IMR-90 (cell line): ENCODE data around the gene CALR. TPM values are rescaled to one million over a fixed set of nuclear protein-coding genes. Genes with fewer than 3 reads are reported as not detected.
"Not testable (repeated sequence)": the region's sequence is repeated elsewhere in the genome, so short reads cannot be mapped to it uniquely, and the experiment has no call there.

Experiments used
- ATAC-seq: fragments of 200-7000 bp; cut with Tn5 transposase; 2 replicates; pipeline ENCODE4 v1.9.1; 2020; ENCODE audit warnings: low read depth, mild to moderate bottlenecking, moderate library complexity
- BruUV-seq: library from RNA; stranded (reverse); fragments of 400-500 nt; replicated peaks from 2 replicates; lab custom pipeline; 2021; lab: Mats Ljungman, UMichigan
- CTCF ChIA-PET: fragments of 300-600 bp; formaldehyde crosslinking; extraction: SDS; loops from one replicate; lab custom pipeline; 2021; ENCODE audit warnings: antibody characterized with exemption; lab: Yijun Ruan, JAX
- POLR2A ChIA-PET: fragments of 300-600 bp; sonication (Branson Sonifier 250); formaldehyde crosslinking; loops from one replicate; lab custom pipeline; 2022; ENCODE audit warnings: antibody characterized with exemption; ENCODE audit not compliant: unreplicated experiment; lab: Charles Lee
- DNase-seq: peaks from one replicate; pipeline ENCODE4 v3.0.0; 2013
- H2AFZ ChIP-seq: replicated peaks from 2 replicates; pipeline ENCODE3; 2013; ENCODE audit warnings: low read length, mild to moderate bottlenecking; ENCODE audit not compliant: poor library complexity
- H2AK5ac ChIP-seq: 2 replicates; pipeline ENCODE4 v1.6.1; 2013; ENCODE audit warnings: low read depth, low read length, inconsistent platforms
- H2AK9ac ChIP-seq: replicated peaks from 2 replicates; pipeline ENCODE3; 2013; ENCODE audit warnings: mild to moderate bottlenecking, low read depth, low read length, moderate library complexity; ENCODE audit not compliant: poor library complexity
- H2BK120ac ChIP-seq: 2 replicates; pipeline ENCODE4 v1.6.1; 2013; ENCODE audit warnings: low read depth, low read length, inconsistent platforms
- H2BK15ac ChIP-seq: 3 replicates; pipeline ENCODE4 v1.6.1; 2013; ENCODE audit warnings: low read depth, low read length, inconsistent platforms
- H2BK20ac ChIP-seq: 2 replicates; pipeline ENCODE4 v1.6.1; 2013; ENCODE audit warnings: low read depth, mild to moderate bottlenecking, inconsistent platforms, low read length, moderate library complexity
- H2BK5ac ChIP-seq: 2 replicates; pipeline ENCODE4 v1.6.1; 2013; ENCODE audit warnings: mild to moderate bottlenecking, low read depth, low read length, inconsistent platforms; ENCODE audit not compliant: poor library complexity, severe bottlenecking
- H3K14ac ChIP-seq: replicated peaks from 2 replicates; pipeline ENCODE4 v1.6.1; 2013; ENCODE audit warnings: low read depth, low read length, inconsistent platforms
- H3K18ac ChIP-seq: 2 replicates; pipeline ENCODE4 v1.6.1; 2013; ENCODE audit warnings: low read depth, low read length, control low read depth
- H3K23ac ChIP-seq: 2 replicates; pipeline ENCODE4 v1.6.1; 2013; ENCODE audit warnings: low read depth, low read length, inconsistent platforms
- H3K27ac ChIP-seq: 2 replicates; pipeline ENCODE4 v1.5.1; 2013; ENCODE audit warnings: mild to moderate bottlenecking, control low read depth, low read length; ENCODE audit not compliant: insufficient read depth
- H3K27me3 ChIP-seq: 2 replicates; pipeline ENCODE4 v1.6.1; 2013; ENCODE audit warnings: low read length; ENCODE audit not compliant: control insufficient read depth, insufficient read depth
- H3K36me3 ChIP-seq: 2 replicates; pipeline ENCODE4 v1.6.1; 2013; ENCODE audit warnings: low read length, mixed read lengths; ENCODE audit not compliant: control insufficient read depth, insufficient read depth
- H3K4ac ChIP-seq: 2 replicates; pipeline ENCODE4 v1.6.1; 2013; ENCODE audit warnings: low read depth, low read length, inconsistent platforms
- H3K4me1 ChIP-seq: 2 replicates; pipeline ENCODE4 v1.6.1; 2013; ENCODE audit warnings: low read length, mixed read lengths; ENCODE audit not compliant: control insufficient read depth, insufficient read depth
- H3K4me2 ChIP-seq: 2 replicates; pipeline ENCODE4 v1.6.1; 2013; ENCODE audit warnings: low read depth, mild to moderate bottlenecking, control low read depth, low read length, moderate library complexity
- H3K4me3 ChIP-seq: 2 replicates; pipeline ENCODE4 v1.5.1; 2013; ENCODE audit warnings: low read depth, mild to moderate bottlenecking, control low read depth, low read length, moderate library complexity; ENCODE audit not compliant: insufficient read depth
- H3K56ac ChIP-seq: 2 replicates; pipeline ENCODE4 v1.6.1; 2013; ENCODE audit warnings: low read length, inconsistent platforms; ENCODE audit not compliant: insufficient read depth; ENCODE audit errors: extremely low read depth
- H3K79me1 ChIP-seq, 2 experiments: 2 replicates each; pipeline ENCODE4 v1.6.1; 2013; ENCODE audit warnings: low read length in 2 of 2, inconsistent platforms in 1 of 2, low read depth in 1 of 2
- H3K9ac ChIP-seq: 2 replicates; pipeline ENCODE4 v1.6.1; 2013; ENCODE audit warnings: low read depth, low read length, control low read depth
- H3K9me1 ChIP-seq: 2 replicates; pipeline ENCODE4 v1.6.1; 2013; ENCODE audit warnings: low read length, inconsistent platforms; ENCODE audit not compliant: insufficient read depth
- H3K9me3 ChIP-seq: 2 replicates; pipeline ENCODE4 v1.6.1; 2013; ENCODE audit warnings: low read length; ENCODE audit not compliant: control insufficient read depth, insufficient read depth
- H4K20me1 ChIP-seq: 2 replicates; pipeline ENCODE4 v1.6.1; 2013; ENCODE audit warnings: low read length, inconsistent platforms; ENCODE audit not compliant: insufficient read depth
- H4K5ac ChIP-seq: 2 replicates; pipeline ENCODE4 v1.6.1; 2013; ENCODE audit warnings: mild to moderate bottlenecking, low read depth, low read length, control low read depth
- H4K8ac ChIP-seq, 2 experiments: 2 replicates each; pipeline ENCODE4 v1.6.1; 2013; ENCODE audit warnings: low read depth in 2 of 2, low read length in 2 of 2, control low read depth in 1 of 2, inconsistent platforms in 1 of 2
- H4K91ac ChIP-seq: 2 replicates; pipeline ENCODE4 v1.6.1; 2013; ENCODE audit warnings: low read depth, low read length, inconsistent platforms; ENCODE audit not compliant: insufficient read depth
- WGBS, 2 experiments: methylation state at CpG; one replicate each; pipeline versions ENCODE4 v1.1.5 to v1.1.7; 2013; ENCODE audit warnings: missing lambda C conversion rate in 2 of 2; ENCODE audit not compliant: insufficient read length in 1 of 2; ENCODE audit errors: extremely low coverage in 2 of 2; 5-methylcytosine and 5-hydroxymethylcytosine counted together
- dilution Hi-C: fragments of 300-500 bp; cut with HindIII; formaldehyde crosslinking; loops from one replicate; pipeline ENCODE4 v1.14.3; 2018; ENCODE audit warnings: low sequenced_read_pairs; ENCODE audit not compliant: unreplicated experiment
- in situ Hi-C: fragments of 300-500 bp; cut with MboI; formaldehyde crosslinking; loops from 3 replicates; pipeline ENCODE4 v1.14.3; 2019; ENCODE audit warnings: low sequenced_read_pairs, inconsistent platforms, mixed read lengths
- intact Hi-C: fragments of 100-400 bp; cut with micrococcal nuclease; formaldehyde crosslinking; loops from 2 replicates; pipeline ENCODE4 v1.10.0; 2022
- polyA plus RNA-seq, 3 experiments: library from polyadenylated mRNA; depleted of rRNA; stranded (reverse); fragments of >200 nt; gene quantifications; 2 replicates each; pipeline ENCODE4 v1.2.3, GENCODE V29; 2012; ENCODE audit warnings: low replicate concordance in 1 of 3
- total RNA-seq: library from RNA; depleted of rRNA; stranded (reverse); fragments of >200 nt; gene quantifications from 2 replicates; pipeline ENCODE4 v1.2.3, GENCODE V29; 2012

Gene CALR
- total and polyA plus RNA-seq, 2 of the 4 experiments (the other 2 are of a cell fraction): 1,932 to 3,358 TPM

DNA sequence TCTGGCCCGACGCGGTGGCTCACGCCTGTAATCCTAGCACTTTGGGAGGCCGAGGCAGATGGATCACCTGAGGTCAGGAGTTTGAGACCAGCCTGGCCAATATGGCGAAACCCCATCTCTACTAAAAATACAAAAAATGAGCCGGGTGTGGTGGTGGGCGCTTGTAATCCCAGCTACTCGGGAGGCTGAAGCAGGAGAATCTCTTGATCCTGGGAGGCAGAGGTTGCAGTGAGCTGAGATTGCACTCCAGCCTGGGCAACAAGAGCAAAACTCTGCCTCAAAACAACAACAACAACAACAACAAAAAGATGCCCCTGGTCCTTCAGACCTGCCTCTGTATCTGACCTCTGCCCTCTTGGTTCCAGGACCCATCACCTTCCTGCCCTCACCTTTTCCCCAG lies 17.2 kb downstream of the CALR start:
- H3K9ac ChIP-seq: peak overlapping the region; percentile 93; the same call in 1 of the 2 replicates
- H2BK5ac ChIP-seq, H4K91ac ChIP-seq, H3K18ac ChIP-seq, H3K9me1 ChIP-seq, H3K9me3 ChIP-seq, ATAC-seq, H3K56ac ChIP-seq, H3K27me3 ChIP-seq, in situ Hi-C loops, dilution Hi-C loops, H2BK15ac ChIP-seq, H2AK5ac ChIP-seq, intact Hi-C loops, BruUV-seq, H2BK120ac ChIP-seq, H2BK20ac ChIP-seq, DNase-seq: not testable (repeated sequence)
- H2AFZ ChIP-seq: peak overlapping the region; percentile 13
- POLR2A ChIA-PET: interaction anchor here (1.0 kb wide), 1 partner anchor 9 kb away, joined by 4 read pairs; the partner anchor contains the start of gene RAD23A
- H3K14ac ChIP-seq: 0 out of 2 replicates have a peak overlapping the region, but pooled peaks have one; percentile 50
- H2AK9ac ChIP-seq: peak overlapping the region; percentile 88
- peaks cover 15 to 58% of the 10 kb centered on the region in 2 experiments for H3K79me1 ChIP-seq
- CTCF ChIA-PET: interaction anchor here (3.2 kb wide), 1 partner anchor 10 kb away, joined by 18 read pairs; no protein-coding TSS in a partner anchor
- peak overlapping the region; percentile 41; the same call in 1 of the 2 replicates for H3K23ac ChIP-seq
- H3K4ac ChIP-seq: peak overlapping the region; percentile 53; the same call in 1 of the 2 replicates
- 0 out of 2 replicates have a peak overlapping the region, but pooled peaks have one; percentile 9 for H3K27ac ChIP-seq
- H3K36me3 ChIP-seq: peaks cover 39% of the 10 kb centered on the region
- H4K5ac ChIP-seq: 0 out of 2 replicates have a peak overlapping the region, but pooled peaks have one; percentile 98
- 0 out of 4 replicates have a peak overlapping the region, but pooled peaks of 1 of the 2 experiments have one; percentile 47 for H4K8ac ChIP-seq
- H3K4me1 ChIP-seq: peaks cover 25% of the 10 kb centered on the region
- peaks cover 25% of the 10 kb centered on the region; the same call in 1 of the 2 replicates for H4K20me1 ChIP-seq
- peak overlapping the region; percentile 93 for H3K4me2 ChIP-seq
- WGBS, 2 experiments: no CpG with 5 or more reads among the region's 9 CpGs
- peak overlapping the region; percentile 98 for H3K4me3 ChIP-seq
